Purkinje cell (primary cell): Measurements from ENCODE around the gene SEPTIN7. TPM values are rescaled to one million over a fixed set of nuclear protein-coding genes. Genes with fewer than 3 reads are reported as not detected.

Experiments used
- polyA plus RNA-seq: library from polyadenylated mRNA; unstranded; fragments of >200 nt; fragmentation: Nextera tagmentation; gene quantifications from 2 replicates; pipeline ENCODE4 v1.2.1, GENCODE V29; 2014

SEPTIN7 gene
- 1,682 and 2,183 TPM in 2 replicates for polyA plus RNA-seq

DNA sequence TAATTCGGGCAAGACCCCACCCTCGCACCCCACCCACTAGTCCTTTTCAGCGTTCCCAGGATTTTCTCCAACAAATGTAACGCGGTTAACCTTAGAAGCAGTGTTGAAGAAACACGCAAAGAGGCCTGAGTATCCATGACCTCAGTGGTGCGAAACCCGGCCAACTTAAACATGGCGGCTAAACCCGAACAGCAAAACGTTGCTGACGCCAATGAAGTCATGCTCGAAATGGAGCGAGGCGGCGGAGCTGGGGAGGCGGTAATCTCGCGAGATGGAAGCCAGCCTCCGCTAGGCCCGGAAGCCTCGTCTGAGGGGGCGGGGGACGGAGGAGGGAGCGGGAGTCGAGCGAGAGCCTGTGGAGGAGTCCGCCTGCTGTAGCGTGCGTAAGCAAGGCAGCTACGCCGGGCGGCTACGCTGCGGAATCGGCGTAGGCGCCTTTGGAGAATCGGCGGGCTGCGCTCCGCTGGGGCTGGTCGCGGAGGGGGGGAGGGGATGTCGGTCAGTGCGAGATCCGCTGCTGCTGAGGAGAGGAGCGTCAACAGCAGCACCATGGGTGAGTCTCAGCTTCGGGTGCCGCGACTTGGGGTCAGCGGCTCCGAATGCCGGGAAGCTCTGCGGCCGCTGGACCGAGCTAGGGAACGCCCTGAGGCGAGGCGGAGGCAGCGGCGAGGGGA, at the start of gene SEPTIN7:
Gene SEPTIN7 (plus strand): TSS at position 340 of the 674 bp plus-strand sequence. CDS start 153 bp downstream, at position 493.

Other genes with a start within 250 kb of the SEPTIN7 start
- gene HERPUD2, start 105.9 kb upstream of the SEPTIN7 start, polyA plus RNA-seq, result 60.2 and 63.9 TPM in 2 replicates